HepG2 (cell line): ENCODE results near the gene PIP5KL1. TPM values are rescaled to one million over a fixed set of nuclear protein-coding genes. Genes with fewer than 3 reads are reported as not detected.

Experiments used
- AGO1 ChIP-seq: fragments of 200-400 bp; formaldehyde crosslinking; IDR thresholded peaks from 2 replicates; pipeline ENCODE4 v1.6.1; 2017; ENCODE audit warnings: mild to moderate bottlenecking, low read depth, low read length, moderate library complexity; ENCODE audit not compliant: poor library complexity, severe bottlenecking
- HES4 ChIP-seq: sonication (generic); formaldehyde crosslinking; IDR thresholded peaks from 2 replicates; pipeline ENCODE4 v1.9.0; 2021; ENCODE audit warnings: mild to moderate bottlenecking, missing genetic modification reagents, borderline replicate concordance
- JUNB ChIP-seq: sonication (generic); formaldehyde crosslinking; IDR thresholded peaks from 2 replicates; pipeline ENCODE4 v1.8.0; 2022; ENCODE audit warnings: missing genetic modification reagents, mild to moderate bottlenecking, borderline replicate concordance
- ZNF230 ChIP-seq: sonication (generic); formaldehyde crosslinking; IDR thresholded peaks from 2 replicates; pipeline ENCODE4 v1.4.0; 2020; ENCODE audit warnings: mild to moderate bottlenecking, missing genetic modification reagents
- polyA plus RNA-seq, 8 experiments: library from polyadenylated mRNA; depleted of rRNA in 3 of 8; stranded (reverse) in 7 of 8; unstranded in 1 of 8; fragments of >200 nt; fragmentation: Illumina TruSeq in 4 of 8; extraction: Trizol in 4 of 8; gene quantifications; 2 replicates each; pipeline versions ENCODE4 v1.2.1 to v1.2.3, GENCODE V29; 2011 to 2016; ENCODE audit warnings: low read depth in 4 of 8, missing spikeins in 1 of 8, mixed read lengths in 1 of 8; ENCODE audit not compliant: insufficient read depth in 1 of 8
- total RNA-seq, 5 experiments: library from RNA; depleted of rRNA; stranded (reverse); fragments of >200 nt; fragmentation: Illumina TruSeq; extraction: Trizol; gene quantifications; 2 replicates each; pipeline ENCODE4 v1.2.3, GENCODE V29; 2016; ENCODE audit warnings: low read depth in 1 of 5
- TF ChIP-seq, protein P1 (sequence below): sonication (generic); formaldehyde crosslinking; IDR thresholded peaks from one replicate; pipeline ENCODE4 v1.5.1; 2020; ENCODE audit warnings: mild to moderate bottlenecking, missing genetic modification reagents; ENCODE audit errors: not compliant biosample characterization
- TF ChIP-seq, protein P2 (sequence below): sonication (generic); formaldehyde crosslinking; IDR thresholded peaks from 2 replicates; pipeline ENCODE4 v1.8.0; 2022; ENCODE audit warnings: missing genetic modification reagents, mild to moderate bottlenecking, inconsistent platforms, borderline replicate concordance
- TF ChIP-seq, protein P3 (sequence below): sonication (generic); formaldehyde crosslinking; IDR thresholded peaks from 2 replicates; pipeline ENCODE4 v1.4.0; 2020; ENCODE audit warnings: missing genetic modification reagents
- TF ChIP-seq, protein P4 (sequence below): sonication (generic); formaldehyde crosslinking; IDR thresholded peaks from 2 replicates; pipeline ENCODE4 v1.4.0; 2020; ENCODE audit warnings: missing genetic modification reagents
- TF ChIP-seq, protein P5 (sequence below), 2 experiments: sonication (generic) in 1 of 2; formaldehyde crosslinking in 1 of 2; IDR thresholded peaks; 2 replicates each; pipeline versions ENCODE4 v1.4.0 to v1.6.1; 2018 to 2020; ENCODE audit warnings: missing genetic modification reagents in 2 of 2, borderline replicate concordance in 1 of 2, low read depth in 1 of 2, mild to moderate bottlenecking in 1 of 2, missing biosample characterization in 1 of 2

PIP5KL1 gene
- total and polyA plus RNA-seq, 2 of the 13 experiments (the other 11 are each of a cell fraction or from before 2014, with no cell fraction given): 0.20 to 0.49 TPM

DNA sequence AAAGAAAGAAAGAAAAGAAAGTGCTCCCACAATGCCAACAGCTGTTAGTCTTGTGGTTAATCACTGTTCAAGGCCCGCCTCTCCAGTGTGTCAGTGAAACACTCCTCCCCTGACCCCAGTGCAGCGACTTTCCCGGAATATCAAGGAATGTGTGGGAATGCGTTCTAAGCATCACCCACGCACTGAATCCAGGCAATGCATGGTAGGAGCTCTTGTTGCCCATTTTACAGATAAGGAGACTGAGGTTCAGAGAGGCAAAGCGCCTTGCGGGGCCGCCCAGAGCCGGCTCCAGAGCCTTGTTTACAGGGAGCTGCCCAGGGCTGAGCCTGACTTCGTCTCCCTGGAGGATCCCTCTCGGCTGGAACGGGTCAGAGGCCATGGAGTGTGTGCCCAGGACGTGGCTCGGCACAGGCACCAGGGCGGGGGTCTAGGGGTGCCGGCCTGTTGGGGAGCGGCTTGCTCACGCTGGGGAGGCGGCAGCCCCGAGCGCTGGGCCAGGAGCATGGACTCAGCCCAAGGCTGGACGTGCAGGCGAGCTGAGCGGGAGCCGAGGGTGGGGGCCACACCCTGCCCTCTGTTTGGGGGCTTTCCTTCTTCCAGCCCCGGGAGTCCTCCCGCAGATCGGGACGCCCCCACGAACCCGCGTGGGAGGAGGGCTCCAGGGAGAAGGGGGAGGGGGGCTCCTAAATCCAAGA lies 32.0 kb downstream of the PIP5KL1 start (continued):
- TF ChIP-seq, protein P1, sequence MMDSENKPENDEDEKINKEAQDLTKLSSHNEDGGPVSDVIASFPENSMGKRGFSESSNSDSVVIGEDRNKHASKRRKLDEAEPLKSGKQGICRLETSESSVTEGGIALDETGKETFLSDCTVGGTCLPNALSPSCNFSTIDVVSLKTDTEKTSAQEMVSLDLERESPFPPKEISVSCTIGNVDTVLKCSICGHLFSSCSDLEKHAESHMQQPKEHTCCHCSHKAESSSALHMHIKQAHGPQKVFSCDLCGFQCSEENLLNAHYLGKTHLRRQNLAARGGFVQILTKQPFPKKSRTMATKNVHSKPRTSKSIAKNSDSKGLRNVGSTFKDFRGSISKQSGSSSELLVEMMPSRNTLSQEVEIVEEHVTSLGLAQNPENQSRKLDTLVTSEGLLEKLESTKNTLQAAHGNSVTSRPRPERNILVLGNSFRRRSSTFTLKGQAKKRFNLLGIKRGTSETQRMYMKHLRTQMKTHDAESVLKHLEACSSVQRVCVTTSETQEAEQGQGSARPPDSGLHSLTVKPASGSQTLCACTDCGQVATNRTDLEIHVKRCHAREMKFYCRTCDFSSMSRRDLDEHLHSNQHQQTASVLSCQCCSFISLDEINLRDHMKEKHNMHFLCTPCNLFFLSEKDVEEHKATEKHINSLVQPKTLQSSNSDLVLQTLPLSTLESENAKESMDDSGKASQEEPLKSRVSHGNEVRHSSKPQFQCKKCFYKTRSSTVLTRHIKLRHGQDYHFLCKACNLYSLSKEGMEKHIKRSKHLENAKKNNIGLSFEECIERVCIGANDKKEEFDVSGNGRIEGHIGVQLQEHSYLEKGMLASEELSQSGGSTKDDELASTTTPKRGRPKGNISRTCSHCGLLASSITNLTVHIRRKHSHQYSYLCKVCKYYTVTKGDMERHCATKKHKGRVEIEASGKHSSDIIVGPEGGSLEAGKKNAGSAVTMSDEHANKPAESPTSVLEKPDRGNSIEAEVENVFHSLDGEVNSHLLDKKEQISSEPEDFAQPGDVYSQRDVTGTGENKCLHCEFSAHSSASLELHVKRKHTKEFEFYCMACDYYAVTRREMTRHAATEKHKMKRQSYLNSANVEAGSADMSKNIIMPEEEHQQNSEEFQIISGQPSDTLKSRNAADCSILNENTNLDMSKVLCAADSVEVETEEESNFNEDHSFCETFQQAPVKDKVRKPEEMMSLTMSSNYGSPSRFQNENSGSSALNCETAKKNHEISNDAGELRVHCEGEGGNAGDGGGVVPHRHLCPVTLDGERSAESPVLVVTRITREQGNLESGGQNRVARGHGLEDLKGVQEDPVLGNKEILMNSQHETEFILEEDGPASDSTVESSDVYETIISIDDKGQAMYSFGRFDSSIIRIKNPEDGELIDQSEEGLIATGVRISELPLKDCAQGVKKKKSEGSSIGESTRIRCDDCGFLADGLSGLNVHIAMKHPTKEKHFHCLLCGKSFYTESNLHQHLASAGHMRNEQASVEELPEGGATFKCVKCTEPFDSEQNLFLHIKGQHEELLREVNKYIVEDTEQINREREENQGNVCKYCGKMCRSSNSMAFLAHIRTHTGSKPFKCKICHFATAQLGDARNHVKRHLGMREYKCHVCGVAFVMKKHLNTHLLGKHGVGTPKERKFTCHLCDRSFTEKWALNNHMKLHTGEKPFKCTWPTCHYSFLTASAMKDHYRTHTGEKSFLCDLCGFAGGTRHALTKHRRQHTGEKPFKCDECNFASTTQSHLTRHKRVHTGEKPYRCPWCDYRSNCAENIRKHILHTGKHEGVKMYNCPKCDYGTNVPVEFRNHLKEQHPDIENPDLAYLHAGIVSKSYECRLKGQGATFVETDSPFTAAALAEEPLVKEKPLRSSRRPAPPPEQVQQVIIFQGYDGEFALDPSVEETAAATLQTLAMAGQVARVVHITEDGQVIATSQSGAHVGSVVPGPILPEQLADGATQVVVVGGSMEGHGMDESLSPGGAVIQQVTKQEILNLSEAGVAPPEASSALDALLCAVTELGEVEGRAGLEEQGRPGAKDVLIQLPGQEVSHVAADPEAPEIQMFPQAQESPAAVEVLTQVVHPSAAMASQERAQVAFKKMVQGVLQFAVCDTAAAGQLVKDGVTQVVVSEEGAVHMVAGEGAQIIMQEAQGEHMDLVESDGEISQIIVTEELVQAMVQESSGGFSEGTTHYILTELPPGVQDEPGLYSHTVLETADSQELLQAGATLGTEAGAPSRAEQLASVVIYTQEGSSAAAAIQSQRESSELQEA (CRISPR knock-in tag): no peak
- TF ChIP-seq AGO1 (peak; percentile 51), ZNF230 (CRISPR knock-in tag) (0 out of 2 replicates have a peak, but pooled peaks have one; percentile 35), JUNB (CRISPR knock-in tag) (no peak), HES4 (CRISPR knock-in tag) (no peak; the same call in 1 of the 2 replicates)
- TF ChIP-seq, protein P2, sequence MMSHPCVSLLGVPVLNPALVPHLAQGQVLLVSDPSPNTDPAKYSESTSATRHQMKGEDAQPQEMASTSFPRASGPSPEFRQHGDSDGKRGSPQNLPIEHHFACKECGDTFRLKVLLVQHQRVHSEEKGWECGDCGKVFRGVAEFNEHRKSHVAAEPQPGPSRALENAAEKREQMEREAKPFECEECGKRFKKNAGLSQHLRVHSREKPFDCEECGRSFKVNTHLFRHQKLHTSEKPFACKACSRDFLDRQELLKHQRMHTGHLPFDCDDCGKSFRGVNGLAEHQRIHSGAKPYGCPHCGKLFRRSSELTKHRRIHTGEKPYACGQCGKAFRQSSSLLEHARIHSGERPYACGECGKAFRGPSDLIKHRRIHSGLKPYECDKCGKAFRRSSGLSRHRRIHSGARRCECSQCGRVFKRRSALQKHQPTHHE (CRISPR knock-in tag): no peak
- TF ChIP-seq, protein P3, sequence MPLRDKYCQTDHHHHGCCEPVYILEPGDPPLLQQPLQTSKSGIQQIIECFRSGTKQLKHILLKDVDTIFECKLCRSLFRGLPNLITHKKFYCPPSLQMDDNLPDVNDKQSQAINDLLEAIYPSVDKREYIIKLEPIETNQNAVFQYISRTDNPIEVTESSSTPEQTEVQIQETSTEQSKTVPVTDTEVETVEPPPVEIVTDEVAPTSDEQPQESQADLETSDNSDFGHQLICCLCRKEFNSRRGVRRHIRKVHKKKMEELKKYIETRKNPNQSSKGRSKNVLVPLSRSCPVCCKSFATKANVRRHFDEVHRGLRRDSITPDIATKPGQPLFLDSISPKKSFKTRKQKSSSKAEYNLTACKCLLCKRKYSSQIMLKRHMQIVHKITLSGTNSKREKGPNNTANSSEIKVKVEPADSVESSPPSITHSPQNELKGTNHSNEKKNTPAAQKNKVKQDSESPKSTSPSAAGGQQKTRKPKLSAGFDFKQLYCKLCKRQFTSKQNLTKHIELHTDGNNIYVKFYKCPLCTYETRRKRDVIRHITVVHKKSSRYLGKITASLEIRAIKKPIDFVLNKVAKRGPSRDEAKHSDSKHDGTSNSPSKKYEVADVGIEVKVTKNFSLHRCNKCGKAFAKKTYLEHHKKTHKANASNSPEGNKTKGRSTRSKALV (CRISPR knock-in tag): no peak
- TF ChIP-seq, protein P4, sequence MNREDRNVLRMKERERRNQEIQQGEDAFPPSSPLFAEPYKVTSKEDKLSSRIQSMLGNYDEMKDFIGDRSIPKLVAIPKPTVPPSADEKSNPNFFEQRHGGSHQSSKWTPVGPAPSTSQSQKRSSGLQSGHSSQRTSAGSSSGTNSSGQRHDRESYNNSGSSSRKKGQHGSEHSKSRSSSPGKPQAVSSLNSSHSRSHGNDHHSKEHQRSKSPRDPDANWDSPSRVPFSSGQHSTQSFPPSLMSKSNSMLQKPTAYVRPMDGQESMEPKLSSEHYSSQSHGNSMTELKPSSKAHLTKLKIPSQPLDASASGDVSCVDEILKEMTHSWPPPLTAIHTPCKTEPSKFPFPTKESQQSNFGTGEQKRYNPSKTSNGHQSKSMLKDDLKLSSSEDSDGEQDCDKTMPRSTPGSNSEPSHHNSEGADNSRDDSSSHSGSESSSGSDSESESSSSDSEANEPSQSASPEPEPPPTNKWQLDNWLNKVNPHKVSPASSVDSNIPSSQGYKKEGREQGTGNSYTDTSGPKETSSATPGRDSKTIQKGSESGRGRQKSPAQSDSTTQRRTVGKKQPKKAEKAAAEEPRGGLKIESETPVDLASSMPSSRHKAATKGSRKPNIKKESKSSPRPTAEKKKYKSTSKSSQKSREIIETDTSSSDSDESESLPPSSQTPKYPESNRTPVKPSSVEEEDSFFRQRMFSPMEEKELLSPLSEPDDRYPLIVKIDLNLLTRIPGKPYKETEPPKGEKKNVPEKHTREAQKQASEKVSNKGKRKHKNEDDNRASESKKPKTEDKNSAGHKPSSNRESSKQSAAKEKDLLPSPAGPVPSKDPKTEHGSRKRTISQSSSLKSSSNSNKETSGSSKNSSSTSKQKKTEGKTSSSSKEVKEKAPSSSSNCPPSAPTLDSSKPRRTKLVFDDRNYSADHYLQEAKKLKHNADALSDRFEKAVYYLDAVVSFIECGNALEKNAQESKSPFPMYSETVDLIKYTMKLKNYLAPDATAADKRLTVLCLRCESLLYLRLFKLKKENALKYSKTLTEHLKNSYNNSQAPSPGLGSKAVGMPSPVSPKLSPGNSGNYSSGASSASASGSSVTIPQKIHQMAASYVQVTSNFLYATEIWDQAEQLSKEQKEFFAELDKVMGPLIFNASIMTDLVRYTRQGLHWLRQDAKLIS (CRISPR knock-in tag): 0 out of 2 replicates have a peak, but pooled peaks have one; percentile 23
- TF ChIP-seq, protein P5, sequence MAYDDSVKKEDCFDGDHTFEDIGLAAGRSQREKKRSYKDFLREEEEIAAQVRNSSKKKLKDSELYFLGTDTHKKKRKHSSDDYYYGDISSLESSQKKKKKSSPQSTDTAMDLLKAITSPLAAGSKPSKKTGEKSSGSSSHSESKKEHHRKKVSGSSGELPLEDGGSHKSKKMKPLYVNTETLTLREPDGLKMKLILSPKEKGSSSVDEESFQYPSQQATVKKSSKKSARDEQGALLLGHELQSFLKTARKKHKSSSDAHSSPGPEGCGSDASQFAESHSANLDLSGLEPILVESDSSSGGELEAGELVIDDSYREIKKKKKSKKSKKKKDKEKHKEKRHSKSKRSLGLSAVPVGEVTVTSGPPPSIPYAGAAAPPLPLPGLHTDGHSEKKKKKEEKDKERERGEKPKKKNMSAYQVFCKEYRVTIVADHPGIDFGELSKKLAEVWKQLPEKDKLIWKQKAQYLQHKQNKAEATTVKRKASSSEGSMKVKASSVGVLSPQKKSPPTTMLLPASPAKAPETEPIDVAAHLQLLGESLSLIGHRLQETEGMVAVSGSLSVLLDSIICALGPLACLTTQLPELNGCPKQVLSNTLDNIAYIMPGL (CRISPR knock-in tag; IDR thresholded peaks at IDR 0.05; ENCODE audit: borderline replicate concordance in 1 of 2, low read depth in 1 of 2): peak in 1 of 2 experiments; percentile 12; a peak in 1 of 4 replicates
